Measurements from ENCODE around the gene SNX1. TPM values are rescaled to one million over a fixed set of nuclear protein-coding genes. Genes with fewer than 3 reads are reported as not detected.

SNX1 gene
- total RNA-seq, 1 donor from 2014 or later = 33.8 TPM

- Histone ChIP-seq H3K4me1 (peaks cover 9 to 11% of the 10 kb centered on the region in 2 donors), H3K36me3 (peaks cover 9 to 15% of the 10 kb centered on the region in 2 donors), H3K27me3 (no peaks in the 10 kb centered on the region), H3K4me3 (no peak overlapping the region), H3K9me3 (no peaks in the 10 kb centered on the region), H3K27ac (no peak overlapping the region)
- intact Hi-C loops (cut with DNase I) = no loop called here
- no peak for TF ChIP-seq CTCF (IDR thresholded peaks at IDR 0.05)
- DNase-seq (ENCODE audit: low spot score in 2 of 2) = no peak
Measured at GRCh38 chr15:64166102-64166890, 70.5 kb downstream of the SNX1 start.

GRCh38 chr15:64180235-64180824 lies 84.5 kb downstream of the SNX1 start:
- no peaks in the 10 kb centered on the region for H3K27me3 ChIP-seq
- H3K4me1 ChIP-seq = no peaks in the 10 kb centered on the region
- peaks cover 0 to 43% of the 10 kb centered on the region in 2 donors for H3K36me3 ChIP-seq
- intact Hi-C loops (cut with DNase I) = no loop called here
- no peak overlapping the region for H3K27ac ChIP-seq
- DNase-seq (ENCODE audit: low spot score in 2 of 2) = no peak
- H3K4me3 ChIP-seq = no peak overlapping the region
- no peaks in the 10 kb centered on the region for H3K9me3 ChIP-seq
- TF ChIP-seq CTCF (IDR thresholded peaks at IDR 0.05) = no peak

GRCh38 chr15:64182859-64183370 lies 87.1 kb downstream of the SNX1 start:
- H3K36me3 ChIP-seq = peaks cover 0 to 38% of the 10 kb centered on the region in 2 donors

GRCh38 chr15:64185146-64185911 lies 89.5 kb downstream of the SNX1 start:
- no peak for DNase-seq (ENCODE audit: low spot score in 2 of 2)
- Histone ChIP-seq H3K4me1 (no peaks in the 10 kb centered on the region), H3K27ac (no peak overlapping the region), H3K9me3 (no peaks in the 10 kb centered on the region), H3K36me3 (peaks cover 0 to 33% of the 10 kb centered on the region in 2 donors), H3K27me3 (no peaks in the 10 kb centered on the region), H3K4me3 (no peak overlapping the region)
- TF ChIP-seq CTCF (IDR thresholded peaks at IDR 0.05) = no peak
- intact Hi-C loops (cut with DNase I) = no loop called here

More at GRCh38 chr15:64182859-64183370, 87.1 kb downstream of the SNX1 start:
- Histone ChIP-seq H3K9me3 (no peaks in the 10 kb centered on the region), H3K4me1 (no peaks in the 10 kb centered on the region), H3K4me3 (no peak overlapping the region), H3K27ac (no peak overlapping the region), H3K27me3 (no peaks in the 10 kb centered on the region)
- no peak for TF ChIP-seq CTCF (IDR thresholded peaks at IDR 0.05)
- DNase-seq (ENCODE audit: low spot score in 2 of 2) = no peak
- intact Hi-C loops (cut with DNase I) = no loop called here

- no peaks in the 10 kb centered on the region for H3K9me3 ChIP-seq
- no peak overlapping the region for H3K27ac ChIP-seq
- no peak for TF ChIP-seq CTCF (IDR thresholded peaks at IDR 0.05)
- H3K4me3 ChIP-seq = no peak overlapping the region
- H3K27me3 ChIP-seq = no peaks in the 10 kb centered on the region
- intact Hi-C loops (cut with DNase I) = no loop called here
- H3K36me3 ChIP-seq = peaks cover 0 to 33% of the 10 kb centered on the region in 2 donors
- no peak for DNase-seq (ENCODE audit: low spot score in 2 of 2)
- H3K4me1 ChIP-seq = no peaks in the 10 kb centered on the region
Measured at GRCh38 chr15:64187396-64188191, 91.8 kb downstream of the SNX1 start.

Measured in ascending aorta (tissue), 2 donors.